Panc1 (cell line): Measurements from ENCODE around the gene BTBD8. TPM values are rescaled to one million over a fixed set of nuclear protein-coding genes. Genes with fewer than 3 reads are reported as not detected.
A peak's percentile ranks its signal among the peaks of the same experiment; 100 is the strongest.

Experiments used
- ATAC-seq: fragments of 200-7000 bp; cut with Tn5 transposase; 2 replicates; pipeline ENCODE4 v1.9.1; 2020; ENCODE audit warnings: mild to moderate bottlenecking, moderate library complexity
- BruUV-seq: library from RNA; stranded (reverse); fragments of 400-500 nt; replicated peaks from 2 replicates; lab custom pipeline; 2021; lab: Mats Ljungman, UMichigan
- CTCF ChIA-PET: fragments of 300-600 bp; sonication (Branson Sonifier 250); formaldehyde crosslinking; loops from one replicate; lab custom pipeline; 2022; ENCODE audit warnings: antibody characterized with exemption; lab: Charles Lee
- POLR2A ChIA-PET: fragments of 300-600 bp; sonication (Branson Sonifier 250); formaldehyde crosslinking; loops from one replicate; lab custom pipeline; 2022; ENCODE audit warnings: antibody characterized with exemption; lab: Charles Lee
- DNase-seq: peaks from one replicate; pipeline ENCODE4 v3.0.0-alpha.2; 2010; ENCODE audit warnings: low read depth, low spot score
- H3K27ac ChIP-seq: 2 replicates; pipeline ENCODE4 v1.5.1; 2011; ENCODE audit warnings: mild to moderate bottlenecking, low read length, inconsistent platforms
- H3K27me3 ChIP-seq: fragments of 200-500 bp; sonication (Bioruptor generic); 2 replicates; pipeline ENCODE4 v1.6.0; 2014; ENCODE audit warnings: low read length, inconsistent platforms; ENCODE audit not compliant: control insufficient read depth, insufficient read depth
- H3K36me3 ChIP-seq: fragments of 200-500 bp; sonication (Bioruptor generic); 2 replicates; pipeline ENCODE4 v1.5.1; 2014; ENCODE audit warnings: inconsistent platforms, mild to moderate bottlenecking, low read length, moderate library complexity; ENCODE audit not compliant: control insufficient read depth, insufficient read depth
- H3K4me1 ChIP-seq: 2 replicates; pipeline ENCODE4 v1.5.1; 2011; ENCODE audit warnings: inconsistent platforms, mild to moderate bottlenecking, low read length, moderate library complexity; ENCODE audit not compliant: control insufficient read depth, insufficient read depth
- H3K4me3 ChIP-seq, 2 experiments: 2 replicates each; pipeline ENCODE4 v1.5.1; 2011 to 2012; ENCODE audit warnings: low read depth in 2 of 2, low read length in 2 of 2, mild to moderate bottlenecking in 2 of 2, inconsistent platforms in 1 of 2, moderate library complexity in 1 of 2
- H3K9me3 ChIP-seq: fragments of 200-500 bp; sonication (Bioruptor generic); 2 replicates; pipeline ENCODE4 v1.5.1; 2014; ENCODE audit warnings: low read depth, mild to moderate bottlenecking, inconsistent platforms, low read length, moderate library complexity; ENCODE audit not compliant: control insufficient read depth, insufficient read depth
- POLR2AphosphoS5 ChIP-seq: IDR thresholded peaks from 2 replicates; pipeline ENCODE4 v1.6.1; 2012; ENCODE audit warnings: mild to moderate bottlenecking, low read depth, low read length, moderate library complexity
- SIN3A ChIP-seq: IDR thresholded peaks from 2 replicates; pipeline ENCODE4 v1.6.1; 2012; ENCODE audit warnings: low read depth, mild to moderate bottlenecking, low read length, moderate library complexity, borderline replicate concordance; ENCODE audit not compliant: insufficient read depth
- TCF7L2 ChIP-seq: IDR thresholded peaks from 2 replicates; pipeline ENCODE4 v1.6.1; 2011; ENCODE audit warnings: mild to moderate bottlenecking, low read depth, low read length, inconsistent platforms
- in situ Hi-C: cut with HindIII; loops from 2 replicates; pipeline ENCODE4 v1.10.0; 2016; ENCODE audit warnings: low sequenced_read_pairs, low pct_unique_long_range_greater_than_20kb
- intact Hi-C: fragments of 100-400 bp; cut with micrococcal nuclease; formaldehyde crosslinking; loops from one replicate; pipeline ENCODE4 v1.10.0; 2022; ENCODE audit not compliant: unreplicated experiment
- total RNA-seq: library from RNA; stranded (reverse); gene quantifications from one replicate; pipeline ENCODE4 v1.2.1, GENCODE V29; 2021; ENCODE audit not compliant: unreplicated experiment
- TF ChIP-seq, protein P1 (sequence below), 2 experiments: IDR thresholded peaks; 2 replicates each; pipeline ENCODE4 v1.6.1; 2011 to 2012; ENCODE audit warnings: low read depth in 2 of 2, control low read depth in 1 of 2, low read length in 1 of 2, mild to moderate bottlenecking in 1 of 2, moderate library complexity in 1 of 2; ENCODE audit not compliant: insufficient read depth in 1 of 2
- TF ChIP-seq, protein P2 (sequence below): fragments of 450-650 bp; IDR thresholded peaks from 2 replicates; pipeline ENCODE4 v1.5.1; 2017; ENCODE audit warnings: mild to moderate bottlenecking

Gene BTBD8
- total RNA-seq, 1 experiment from 2014 or later, result 0.69 TPM

DNA sequence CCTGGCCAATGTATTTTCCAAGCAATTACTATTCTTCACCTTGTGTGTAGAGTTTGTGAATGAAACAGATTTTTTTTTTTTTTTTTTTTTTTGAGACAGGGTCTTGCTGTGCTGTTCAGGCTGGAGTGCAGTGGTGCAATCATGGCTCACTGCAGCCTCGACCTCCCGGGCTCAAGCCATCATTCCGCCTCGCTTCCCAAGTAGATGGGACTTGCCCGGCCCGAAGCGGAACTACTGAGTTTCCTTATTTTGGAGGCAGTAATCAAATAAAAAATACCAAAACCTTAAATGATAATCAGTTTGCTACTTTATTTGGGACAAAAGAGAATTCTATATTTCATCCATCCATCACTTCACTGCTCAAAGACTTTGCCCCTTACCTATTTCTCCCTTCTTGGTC is 704 bp upstream of the BTBD8 start:
- no peaks in the 10 kb centered on the region for H3K9me3 ChIP-seq
- BruUV-seq, result no TSS peak
- H3K27ac ChIP-seq, result no peak overlapping the region
- no peak for TF ChIP-seq TCF7L2
- no peak for TF ChIP-seq SIN3A
- no peak for TF ChIP-seq POLR2AphosphoS5
- TF ChIP-seq, protein P1, sequence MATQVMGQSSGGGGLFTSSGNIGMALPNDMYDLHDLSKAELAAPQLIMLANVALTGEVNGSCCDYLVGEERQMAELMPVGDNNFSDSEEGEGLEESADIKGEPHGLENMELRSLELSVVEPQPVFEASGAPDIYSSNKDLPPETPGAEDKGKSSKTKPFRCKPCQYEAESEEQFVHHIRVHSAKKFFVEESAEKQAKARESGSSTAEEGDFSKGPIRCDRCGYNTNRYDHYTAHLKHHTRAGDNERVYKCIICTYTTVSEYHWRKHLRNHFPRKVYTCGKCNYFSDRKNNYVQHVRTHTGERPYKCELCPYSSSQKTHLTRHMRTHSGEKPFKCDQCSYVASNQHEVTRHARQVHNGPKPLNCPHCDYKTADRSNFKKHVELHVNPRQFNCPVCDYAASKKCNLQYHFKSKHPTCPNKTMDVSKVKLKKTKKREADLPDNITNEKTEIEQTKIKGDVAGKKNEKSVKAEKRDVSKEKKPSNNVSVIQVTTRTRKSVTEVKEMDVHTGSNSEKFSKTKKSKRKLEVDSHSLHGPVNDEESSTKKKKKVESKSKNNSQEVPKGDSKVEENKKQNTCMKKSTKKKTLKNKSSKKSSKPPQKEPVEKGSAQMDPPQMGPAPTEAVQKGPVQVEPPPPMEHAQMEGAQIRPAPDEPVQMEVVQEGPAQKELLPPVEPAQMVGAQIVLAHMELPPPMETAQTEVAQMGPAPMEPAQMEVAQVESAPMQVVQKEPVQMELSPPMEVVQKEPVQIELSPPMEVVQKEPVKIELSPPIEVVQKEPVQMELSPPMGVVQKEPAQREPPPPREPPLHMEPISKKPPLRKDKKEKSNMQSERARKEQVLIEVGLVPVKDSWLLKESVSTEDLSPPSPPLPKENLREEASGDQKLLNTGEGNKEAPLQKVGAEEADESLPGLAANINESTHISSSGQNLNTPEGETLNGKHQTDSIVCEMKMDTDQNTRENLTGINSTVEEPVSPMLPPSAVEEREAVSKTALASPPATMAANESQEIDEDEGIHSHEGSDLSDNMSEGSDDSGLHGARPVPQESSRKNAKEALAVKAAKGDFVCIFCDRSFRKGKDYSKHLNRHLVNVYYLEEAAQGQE (IDR thresholded peaks at IDR 0.05; ENCODE audit: insufficient read depth in 1 of 2, low read depth in 2 of 2, low read length in 1 of 2), result no peak
- TF ChIP-seq, protein P2, sequence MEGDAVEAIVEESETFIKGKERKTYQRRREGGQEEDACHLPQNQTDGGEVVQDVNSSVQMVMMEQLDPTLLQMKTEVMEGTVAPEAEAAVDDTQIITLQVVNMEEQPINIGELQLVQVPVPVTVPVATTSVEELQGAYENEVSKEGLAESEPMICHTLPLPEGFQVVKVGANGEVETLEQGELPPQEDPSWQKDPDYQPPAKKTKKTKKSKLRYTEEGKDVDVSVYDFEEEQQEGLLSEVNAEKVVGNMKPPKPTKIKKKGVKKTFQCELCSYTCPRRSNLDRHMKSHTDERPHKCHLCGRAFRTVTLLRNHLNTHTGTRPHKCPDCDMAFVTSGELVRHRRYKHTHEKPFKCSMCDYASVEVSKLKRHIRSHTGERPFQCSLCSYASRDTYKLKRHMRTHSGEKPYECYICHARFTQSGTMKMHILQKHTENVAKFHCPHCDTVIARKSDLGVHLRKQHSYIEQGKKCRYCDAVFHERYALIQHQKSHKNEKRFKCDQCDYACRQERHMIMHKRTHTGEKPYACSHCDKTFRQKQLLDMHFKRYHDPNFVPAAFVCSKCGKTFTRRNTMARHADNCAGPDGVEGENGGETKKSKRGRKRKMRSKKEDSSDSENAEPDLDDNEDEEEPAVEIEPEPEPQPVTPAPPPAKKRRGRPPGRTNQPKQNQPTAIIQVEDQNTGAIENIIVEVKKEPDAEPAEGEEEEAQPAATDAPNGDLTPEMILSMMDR, result no peak
- CTCF ChIA-PET, result no interaction called here
- ATAC-seq, result no peak
- H3K36me3 ChIP-seq, result no peaks in the 10 kb centered on the region
- H3K4me1 ChIP-seq, result no peaks in the 10 kb centered on the region
- H3K27me3 ChIP-seq, result no peaks in the 10 kb centered on the region
- in situ Hi-C loops (no loop called here), intact Hi-C loops (no loop called here)
- POLR2A ChIA-PET, result no interaction called here
- H3K4me3 ChIP-seq, result peak overlapping the region; percentile 71 to 82; a peak in 3 of 4 replicates
- no peak for DNase-seq

DNA sequence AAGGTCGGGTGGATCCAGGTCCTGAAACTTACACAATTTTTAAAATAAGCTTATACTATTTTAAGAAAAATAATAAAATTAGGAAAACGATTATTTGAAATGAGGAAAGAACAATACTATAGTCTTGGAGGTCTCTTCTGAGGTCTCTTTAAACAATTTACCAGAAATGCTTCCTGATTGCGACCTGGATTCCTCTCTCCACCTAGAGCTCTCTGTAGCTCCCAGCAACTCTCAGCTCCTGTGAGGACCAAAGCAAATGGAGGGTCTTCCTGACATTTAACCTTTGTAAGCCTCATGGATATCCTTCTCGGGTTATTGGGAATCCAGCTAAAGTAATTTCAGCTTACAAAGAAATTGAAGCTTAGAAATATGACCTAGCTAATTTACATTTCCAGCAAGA is 886 bp downstream of the BTBD8 start:
- Histone ChIP-seq H3K4me1 (no peaks in the 10 kb centered on the region), H3K27ac (no peak overlapping the region), H3K9me3 (no peaks in the 10 kb centered on the region), H3K27me3 (no peaks in the 10 kb centered on the region), H3K4me3 (peak overlapping the region; percentile 71 to 82), H3K36me3 (no peaks in the 10 kb centered on the region)
- TF ChIP-seq POLR2AphosphoS5 (no peak), SIN3A (no peak), TCF7L2 (no peak)
- TF ChIP-seq, protein P2, result no peak
- TF ChIP-seq, protein P1 (IDR thresholded peaks at IDR 0.05; ENCODE audit: insufficient read depth in 1 of 2, low read depth in 2 of 2, low read length in 1 of 2), result no peak
- DNase-seq (no peak), ATAC-seq (no peak)
- ChIA-PET POLR2A (interaction anchor here (0.6 kb wide), 1 partner anchor 18 kb away, joined by 8 read pairs; no protein-coding TSS in a partner anchor), CTCF (no interaction called here)
- BruUV-seq, result no TSS peak
- in situ Hi-C loops, result no loop called here
- intact Hi-C loops, result no loop called here
